Endothelial cell (in vitro differentiated cells): Measurements from ENCODE around the gene PRSS21. TPM values are rescaled to one million over a fixed set of nuclear protein-coding genes. Genes with fewer than 3 reads are reported as not detected.

ENCODE experiments used
- DNase-seq: peaks from one replicate; pipeline ENCODE4 v3.0.0; 2021; ENCODE audit warnings: low spot score
- H3K27ac Mint-ChIP-seq: one replicate; pipeline ENCODE4 v1.8.0; 2021; ENCODE audit warnings: mixed read lengths, inconsistent platforms; ENCODE audit not compliant: unreplicated experiment
- H3K27me3 Mint-ChIP-seq: one replicate; pipeline ENCODE4 v1.8.0; 2021; ENCODE audit warnings: mild to moderate bottlenecking, moderate library complexity, mixed read lengths, inconsistent platforms; ENCODE audit not compliant: unreplicated experiment
- H3K36me3 Mint-ChIP-seq: one replicate; pipeline ENCODE4 v1.8.0; 2021; ENCODE audit warnings: mild to moderate bottlenecking, low read depth, mixed read lengths, inconsistent platforms; ENCODE audit not compliant: unreplicated experiment
- H3K4me1 Mint-ChIP-seq: one replicate; pipeline ENCODE4 v1.8.0; 2021; ENCODE audit warnings: mild to moderate bottlenecking, mixed read lengths, inconsistent platforms; ENCODE audit not compliant: unreplicated experiment
- H3K4me3 Mint-ChIP-seq: one replicate; pipeline ENCODE4 v1.8.0; 2021; ENCODE audit warnings: mild to moderate bottlenecking, mixed read lengths, inconsistent platforms; ENCODE audit not compliant: unreplicated experiment
- H3K9me3 Mint-ChIP-seq: one replicate; pipeline ENCODE4 v1.8.0; 2021; ENCODE audit warnings: mixed read lengths, inconsistent platforms; ENCODE audit not compliant: unreplicated experiment
- total RNA-seq: library from RNA; stranded (reverse); fragmentation: NEBNext Ultra II Directional; extraction: Animal tissue kit (Norgen Biotek cat#: 25700); gene quantifications from one replicate; pipeline ENCODE4 v1.2.1, GENCODE V29; 2021; ENCODE audit not compliant: unreplicated experiment
- TF ChIP-seq, protein P1 (sequence below): fragments of 200-600 bp; sonication (generic); IDR thresholded peaks from one replicate; pipeline ENCODE4 v1.5.0; 2021; ENCODE audit warnings: antibody characterized with exemption; ENCODE audit not compliant: unreplicated experiment

The PRSS21 gene
- total RNA-seq, 1 donor from 2014 or later: not detected

DNA sequence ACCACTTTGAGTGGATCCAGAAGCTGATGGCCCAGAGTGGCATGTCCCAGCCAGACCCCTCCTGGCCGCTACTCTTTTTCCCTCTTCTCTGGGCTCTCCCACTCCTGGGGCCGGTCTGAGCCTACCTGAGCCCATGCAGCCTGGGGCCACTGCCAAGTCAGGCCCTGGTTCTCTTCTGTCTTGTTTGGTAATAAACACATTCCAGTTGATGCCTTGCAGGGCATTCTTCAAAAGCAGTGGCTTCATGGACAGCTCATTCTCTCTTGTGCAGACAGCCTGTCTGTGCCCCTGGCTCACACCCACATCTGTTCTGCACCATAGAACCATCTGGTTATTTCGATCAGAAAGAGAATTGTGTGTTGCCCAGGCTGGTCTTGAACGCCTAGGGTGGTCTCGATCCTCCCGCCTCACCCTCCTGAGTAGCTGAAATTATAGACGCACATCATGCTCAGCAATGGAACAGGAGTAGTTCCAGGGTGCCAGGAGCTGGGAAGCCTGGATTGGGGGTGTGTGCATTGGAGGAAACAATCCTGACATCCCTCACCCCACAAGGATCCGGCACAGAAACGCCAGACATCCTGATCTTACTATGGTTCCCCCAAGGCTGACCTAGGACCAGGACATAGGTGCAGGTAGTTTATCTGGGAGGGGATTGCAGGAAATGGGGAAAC, 4.6 kb downstream of the PRSS21 start:
- H3K36me3 Mint-ChIP-seq: no peaks in the 10 kb centered on the region
- DNase-seq: no peak
- peaks cover 12% of the 10 kb centered on the region for H3K27me3 Mint-ChIP-seq
- no peaks in the 10 kb centered on the region for H3K9me3 Mint-ChIP-seq
- no peak overlapping the region for H3K27ac Mint-ChIP-seq
- TF ChIP-seq, protein P1, sequence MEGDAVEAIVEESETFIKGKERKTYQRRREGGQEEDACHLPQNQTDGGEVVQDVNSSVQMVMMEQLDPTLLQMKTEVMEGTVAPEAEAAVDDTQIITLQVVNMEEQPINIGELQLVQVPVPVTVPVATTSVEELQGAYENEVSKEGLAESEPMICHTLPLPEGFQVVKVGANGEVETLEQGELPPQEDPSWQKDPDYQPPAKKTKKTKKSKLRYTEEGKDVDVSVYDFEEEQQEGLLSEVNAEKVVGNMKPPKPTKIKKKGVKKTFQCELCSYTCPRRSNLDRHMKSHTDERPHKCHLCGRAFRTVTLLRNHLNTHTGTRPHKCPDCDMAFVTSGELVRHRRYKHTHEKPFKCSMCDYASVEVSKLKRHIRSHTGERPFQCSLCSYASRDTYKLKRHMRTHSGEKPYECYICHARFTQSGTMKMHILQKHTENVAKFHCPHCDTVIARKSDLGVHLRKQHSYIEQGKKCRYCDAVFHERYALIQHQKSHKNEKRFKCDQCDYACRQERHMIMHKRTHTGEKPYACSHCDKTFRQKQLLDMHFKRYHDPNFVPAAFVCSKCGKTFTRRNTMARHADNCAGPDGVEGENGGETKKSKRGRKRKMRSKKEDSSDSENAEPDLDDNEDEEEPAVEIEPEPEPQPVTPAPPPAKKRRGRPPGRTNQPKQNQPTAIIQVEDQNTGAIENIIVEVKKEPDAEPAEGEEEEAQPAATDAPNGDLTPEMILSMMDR: no peak
- no peaks in the 10 kb centered on the region for H3K4me1 Mint-ChIP-seq
- no peak overlapping the region for H3K4me3 Mint-ChIP-seq

DNA sequence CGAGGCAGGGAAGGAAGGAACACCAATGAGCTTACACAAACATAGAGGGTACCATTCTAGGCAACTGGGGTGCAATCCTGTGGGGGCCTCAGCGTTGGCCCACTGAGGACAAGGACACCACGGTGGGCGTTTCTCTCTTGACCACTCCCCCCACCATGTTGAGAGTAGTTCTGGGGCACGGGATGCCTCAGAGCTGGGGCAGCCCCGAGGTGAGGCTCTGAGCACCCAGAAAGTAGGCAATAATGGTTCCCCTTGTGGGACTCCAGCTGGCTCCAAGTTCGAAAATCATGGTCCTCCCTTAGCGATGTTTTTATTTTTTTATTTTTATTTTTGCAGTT, 5.1 kb downstream of the PRSS21 start:
- no peak for DNase-seq
- H3K4me3 Mint-ChIP-seq: no peak overlapping the region
- no peak overlapping the region for H3K27ac Mint-ChIP-seq
- no peaks in the 10 kb centered on the region for H3K4me1 Mint-ChIP-seq
- no peaks in the 10 kb centered on the region for H3K9me3 Mint-ChIP-seq
- H3K27me3 Mint-ChIP-seq: peaks cover 12% of the 10 kb centered on the region
- TF ChIP-seq, protein P1: no peak
- H3K36me3 Mint-ChIP-seq: no peaks in the 10 kb centered on the region

DNA sequence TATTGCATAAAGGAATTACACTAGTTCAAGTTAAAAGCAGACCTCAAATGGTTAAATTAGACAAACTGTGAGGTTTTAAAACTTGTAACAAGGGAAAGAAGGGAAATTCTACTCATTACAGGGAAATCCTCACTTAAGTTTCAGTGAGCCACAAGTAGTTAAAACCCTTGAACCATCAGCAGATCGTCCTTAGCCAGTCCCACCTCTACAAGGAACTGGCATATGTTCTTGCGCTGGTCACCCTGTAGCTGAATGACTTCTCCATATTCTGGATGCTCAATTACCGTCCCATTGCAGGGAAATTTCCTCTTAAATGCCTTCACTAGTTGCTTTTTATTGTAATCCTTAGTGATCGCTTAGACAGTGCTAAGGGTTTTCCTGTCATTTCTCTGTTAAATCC, 5.5 kb downstream of the PRSS21 start:
- Mint-ChIP-seq H3K27ac (no peak overlapping the region), H3K9me3 (no peaks in the 10 kb centered on the region), H3K36me3 (no peaks in the 10 kb centered on the region), H3K4me1 (no peaks in the 10 kb centered on the region), H3K27me3 (peaks cover 12% of the 10 kb centered on the region), H3K4me3 (no peak overlapping the region)
- DNase-seq: no peak
- TF ChIP-seq, protein P1: no peak

DNA sequence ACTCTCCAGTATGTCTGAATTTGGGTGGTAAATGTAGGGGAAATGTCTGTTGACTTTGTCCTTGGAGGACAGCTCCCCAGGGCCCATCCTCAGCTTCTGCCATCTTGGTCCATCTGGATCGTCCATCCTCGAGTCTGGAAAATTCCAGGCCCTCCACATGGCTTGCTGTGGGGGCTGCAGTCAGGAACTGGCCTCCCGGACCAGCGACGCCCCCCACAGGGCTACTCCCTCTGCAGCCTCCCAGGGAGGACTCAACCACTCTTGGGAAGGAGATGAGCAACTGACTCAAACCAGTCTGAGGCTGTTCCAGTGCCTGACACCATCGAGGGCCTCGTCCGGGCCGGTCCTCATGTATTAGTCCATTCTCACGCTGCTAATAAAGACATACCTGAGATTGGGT, 7.6 kb downstream of the PRSS21 start:
- H3K4me3 Mint-ChIP-seq: no peak overlapping the region
- TF ChIP-seq, protein P1: no peak
- no peak overlapping the region for H3K27ac Mint-ChIP-seq
- no peaks in the 10 kb centered on the region for H3K36me3 Mint-ChIP-seq
- H3K9me3 Mint-ChIP-seq: no peaks in the 10 kb centered on the region
- no peaks in the 10 kb centered on the region for H3K4me1 Mint-ChIP-seq
- no peak for DNase-seq
- peaks cover 9% of the 10 kb centered on the region for H3K27me3 Mint-ChIP-seq

DNA sequence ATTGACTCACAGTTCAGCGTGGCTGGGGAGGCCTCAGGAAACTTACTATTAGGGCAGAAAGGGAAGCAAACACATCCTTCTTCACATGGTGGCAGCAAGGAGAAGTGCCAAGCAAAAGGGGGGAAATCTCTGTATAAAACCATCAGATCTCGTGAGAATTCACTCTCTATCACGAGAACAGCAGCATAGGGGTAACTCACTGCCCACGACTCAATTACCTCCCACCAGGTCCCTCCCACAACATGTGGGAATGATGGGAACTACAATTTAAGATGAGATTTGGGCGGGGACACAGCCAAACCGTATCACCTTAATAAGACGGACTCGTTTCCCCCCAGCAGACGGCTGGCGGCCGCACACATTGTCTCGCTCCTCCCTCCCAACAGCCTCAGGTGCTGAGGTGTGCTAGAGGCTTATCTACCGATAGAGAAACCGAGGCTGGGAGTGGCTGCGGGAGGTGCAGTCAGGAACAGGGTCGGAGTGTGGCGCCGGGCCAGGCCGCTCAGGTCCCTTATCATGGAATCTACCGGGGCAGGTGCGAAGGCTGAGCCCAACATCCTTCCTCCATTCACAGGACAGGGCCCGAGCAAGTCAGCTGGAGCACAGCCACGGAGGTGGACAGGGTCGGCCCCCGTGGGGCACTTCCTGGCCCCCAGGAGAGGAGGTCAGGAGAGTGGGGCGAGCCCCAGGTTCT, 8.2 kb downstream of the PRSS21 start:
- no peak overlapping the region for H3K27ac Mint-ChIP-seq
- H3K9me3 Mint-ChIP-seq: no peaks in the 10 kb centered on the region
- no peak overlapping the region for H3K4me3 Mint-ChIP-seq
- H3K27me3 Mint-ChIP-seq: peaks cover 9% of the 10 kb centered on the region
- TF ChIP-seq, protein P1: no peak
- H3K4me1 Mint-ChIP-seq: no peaks in the 10 kb centered on the region
- no peak for DNase-seq
- no peaks in the 10 kb centered on the region for H3K36me3 Mint-ChIP-seq
